K562 (cell line): ENCODE results near the gene TSPYL6. TPM values are rescaled to one million over a fixed set of nuclear protein-coding genes. Genes with fewer than 3 reads are reported as not detected.

ENCODE experiments used
- polyA plus RNA-seq, 8 experiments: library from polyadenylated mRNA; depleted of rRNA in 4 of 8; stranded (reverse) in 5 of 8; unstranded in 3 of 8; fragments of >200 nt; fragmentation: Nextera tagmentation in 2 of 8; fragmentation: Illumina TruSeq in 1 of 8; extraction: Ambion mirVana in 2 of 8; extraction: Trizol in 1 of 8; gene quantifications; 2 replicates each; pipeline versions ENCODE4 v1.2.1 to v1.2.3, GENCODE V29; 2011 to 2014; ENCODE audit warnings: inconsistent platforms in 1 of 8, missing spikeins in 1 of 8
- total RNA-seq, 7 experiments: library from RNA; depleted of rRNA in 6 of 7; stranded (reverse); fragments of >200 nt in 6 of 7; fragmentation: Illumina TruSeq in 2 of 7; extraction: Trizol in 2 of 7; gene quantifications; 2 replicates each; pipeline versions ENCODE4 v1.2.1 to v1.2.3, GENCODE V29; 2011 to 2021; ENCODE audit warnings: low replicate concordance in 1 of 7
- TF ChIP-seq, protein P1 (sequence below), 2 experiments: fragments of 450-650 bp; IDR thresholded peaks; 2 replicates each; pipeline ENCODE4 v1.6.1; 2016; ENCODE audit warnings: mild to moderate bottlenecking in 2 of 2, borderline replicate concordance in 1 of 2, low read depth in 1 of 2, moderate library complexity in 1 of 2
- TF ChIP-seq, protein P2 (sequence below): IDR thresholded peaks from 2 replicates; pipeline ENCODE4 v1.6.1; 2011; ENCODE audit warnings: borderline replicate concordance, low read depth, mild to moderate bottlenecking, moderate library complexity, low read length; ENCODE audit not compliant: insufficient read depth, poor library complexity, severe bottlenecking

TSPYL6 gene
- total and polyA plus RNA-seq, 9 of the 15 experiments (the other 6 are each of a cell fraction or from before 2014, with no cell fraction given): 1.5 to 10.1 (median 7.6) TPM

DNA sequence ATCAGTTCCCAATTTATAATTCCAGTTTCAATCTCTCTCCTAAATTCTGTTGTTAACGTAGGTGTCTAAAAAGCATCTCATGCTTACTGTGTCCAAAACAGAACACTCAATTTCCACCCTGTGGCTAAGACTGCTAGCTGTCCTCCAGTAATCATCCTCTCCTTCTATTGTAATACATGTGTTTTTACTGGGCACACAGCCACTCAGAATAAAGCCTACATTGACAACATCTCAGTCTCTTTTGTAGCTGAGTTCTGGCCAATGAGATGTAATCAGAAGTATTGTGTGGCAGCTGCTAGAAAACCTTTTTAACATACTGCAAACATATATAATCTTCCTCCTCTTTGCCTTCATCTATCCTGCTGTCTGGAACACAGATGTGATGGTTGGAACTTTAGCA, 29.4 kb upstream of the TSPYL6 start (continued):
- TF ChIP-seq, protein P1, sequence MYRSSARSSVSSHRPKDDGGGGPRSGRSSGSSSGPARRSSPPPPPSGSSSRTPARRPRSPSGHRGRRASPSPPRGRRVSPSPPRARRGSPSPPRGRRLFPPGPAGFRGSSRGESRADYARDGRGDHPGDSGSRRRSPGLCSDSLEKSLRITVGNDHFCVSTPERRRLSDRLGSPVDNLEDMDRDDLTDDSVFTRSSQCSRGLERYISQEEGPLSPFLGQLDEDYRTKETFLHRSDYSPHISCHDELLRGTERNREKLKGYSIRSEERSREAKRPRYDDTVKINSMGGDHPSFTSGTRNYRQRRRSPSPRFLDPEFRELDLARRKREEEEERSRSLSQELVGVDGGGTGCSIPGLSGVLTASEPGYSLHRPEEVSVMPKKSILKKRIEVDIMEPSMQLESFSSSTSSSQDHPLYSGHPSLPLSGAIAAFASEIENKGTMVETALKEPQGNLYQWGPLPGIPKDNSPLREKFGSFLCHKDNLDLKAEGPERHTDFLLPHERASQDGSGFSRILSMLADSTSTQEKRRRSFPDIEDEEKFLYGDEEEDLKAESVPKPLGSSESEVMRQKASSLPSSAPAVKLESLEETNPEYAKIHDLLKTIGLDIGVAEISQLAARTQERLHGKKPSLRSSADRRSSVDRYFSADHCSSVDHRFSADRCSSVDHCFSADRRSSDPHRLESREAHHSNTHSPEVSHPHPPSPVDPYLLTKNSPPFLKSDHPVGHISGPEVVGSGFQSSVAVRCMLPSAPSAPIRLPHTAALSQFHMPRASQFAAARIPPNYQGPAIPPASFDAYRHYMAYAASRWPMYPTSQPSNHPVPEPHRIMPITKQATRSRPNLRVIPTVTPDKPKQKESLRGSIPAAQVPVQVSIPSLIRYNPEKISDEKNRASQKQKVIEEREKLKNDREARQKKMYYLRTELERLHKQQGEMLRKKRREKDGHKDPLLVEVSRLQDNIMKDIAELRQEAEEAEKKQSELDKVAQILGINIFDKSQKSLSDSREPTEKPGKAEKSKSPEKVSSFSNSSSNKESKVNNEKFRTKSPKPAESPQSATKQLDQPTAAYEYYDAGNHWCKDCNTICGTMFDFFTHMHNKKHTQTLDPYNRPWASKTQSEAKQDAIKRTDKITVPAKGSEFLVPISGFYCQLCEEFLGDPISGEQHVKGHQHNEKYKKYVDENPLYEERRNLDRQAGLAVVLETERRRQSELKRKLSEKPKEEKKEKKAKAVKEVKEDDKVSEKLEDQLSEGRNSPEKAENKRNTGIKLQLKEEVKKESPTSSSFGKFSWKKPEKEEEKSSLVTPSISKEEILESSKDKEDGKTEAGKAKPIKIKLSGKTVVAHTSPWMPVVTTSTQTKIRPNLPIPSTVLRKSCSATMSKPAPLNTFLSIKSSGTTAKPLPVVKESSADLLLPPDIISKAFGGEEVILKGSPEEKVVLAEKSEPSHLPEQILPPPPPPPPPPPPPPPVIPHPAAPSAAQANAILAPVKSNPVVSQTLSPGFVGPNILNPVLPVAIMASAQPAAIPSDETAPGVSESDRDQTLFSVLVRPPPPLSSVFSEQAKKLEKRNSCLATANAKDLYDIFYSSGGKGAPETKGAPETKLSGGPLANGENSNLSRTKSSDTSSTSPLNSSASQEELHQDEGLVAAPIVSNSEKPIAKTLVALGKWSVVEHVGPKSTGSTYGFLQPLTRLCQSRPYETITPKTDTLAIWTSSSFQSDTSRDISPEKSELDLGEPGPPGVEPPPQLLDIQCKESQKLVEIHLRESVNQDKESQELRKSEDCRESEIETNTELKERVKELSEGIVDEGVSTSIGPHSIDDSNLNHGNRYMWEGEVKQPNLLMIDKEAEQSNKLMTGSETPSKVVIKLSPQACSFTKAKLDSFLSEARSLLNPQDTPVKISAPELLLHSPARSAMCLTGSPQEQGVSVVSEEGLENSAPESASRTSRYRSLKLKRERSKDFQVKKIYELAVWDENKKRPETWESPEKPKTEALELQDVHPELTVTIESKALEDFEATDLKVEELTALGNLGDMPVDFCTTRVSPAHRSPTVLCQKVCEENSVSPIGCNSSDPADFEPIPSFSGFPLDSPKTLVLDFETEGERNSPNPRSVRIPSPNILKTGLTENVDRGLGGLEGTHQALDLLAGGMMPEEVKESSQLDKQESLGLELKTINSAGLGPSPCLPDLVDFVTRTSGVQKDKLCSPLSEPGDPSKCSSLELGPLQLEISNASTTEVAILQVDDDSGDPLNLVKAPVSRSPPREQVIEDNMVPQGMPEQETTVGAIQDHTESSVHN (IDR thresholded peaks at IDR 0.05; ENCODE audit: borderline replicate concordance in 1 of 2, low read depth in 1 of 2): no peak
- TF ChIP-seq, protein P2, sequence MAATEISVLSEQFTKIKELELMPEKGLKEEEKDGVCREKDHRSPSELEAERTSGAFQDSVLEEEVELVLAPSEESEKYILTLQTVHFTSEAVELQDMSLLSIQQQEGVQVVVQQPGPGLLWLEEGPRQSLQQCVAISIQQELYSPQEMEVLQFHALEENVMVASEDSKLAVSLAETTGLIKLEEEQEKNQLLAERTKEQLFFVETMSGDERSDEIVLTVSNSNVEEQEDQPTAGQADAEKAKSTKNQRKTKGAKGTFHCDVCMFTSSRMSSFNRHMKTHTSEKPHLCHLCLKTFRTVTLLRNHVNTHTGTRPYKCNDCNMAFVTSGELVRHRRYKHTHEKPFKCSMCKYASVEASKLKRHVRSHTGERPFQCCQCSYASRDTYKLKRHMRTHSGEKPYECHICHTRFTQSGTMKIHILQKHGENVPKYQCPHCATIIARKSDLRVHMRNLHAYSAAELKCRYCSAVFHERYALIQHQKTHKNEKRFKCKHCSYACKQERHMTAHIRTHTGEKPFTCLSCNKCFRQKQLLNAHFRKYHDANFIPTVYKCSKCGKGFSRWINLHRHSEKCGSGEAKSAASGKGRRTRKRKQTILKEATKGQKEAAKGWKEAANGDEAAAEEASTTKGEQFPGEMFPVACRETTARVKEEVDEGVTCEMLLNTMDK: no peak
